Endothelial cell of umbilical vein (primary cell): ENCODE measurements around the gene SNED1. TPM values are rescaled to one million over a fixed set of nuclear protein-coding genes. Genes with fewer than 3 reads are reported as not detected.

Source experiments
- BruUV-seq: library from RNA; stranded (reverse); fragments of 400-500 nt; replicated peaks from 2 replicates; lab custom pipeline; 2021; lab: Mats Ljungman, UMichigan
- CTCF ChIA-PET: fragments of 300-600, 350-600 bp; sonication (Branson Sonifier 250); formaldehyde crosslinking; loops from one replicate; lab custom pipeline; 2021; ENCODE audit warnings: antibody characterized with exemption, inconsistent platforms; lab: Charles Lee
- POLR2A ChIA-PET: fragments of 300-600, 350-600 bp; sonication (Branson Sonifier 250); formaldehyde crosslinking; loops from one replicate; lab custom pipeline; 2021; ENCODE audit warnings: antibody characterized with exemption, inconsistent platforms; lab: Charles Lee
- DNase-seq: peaks from one replicate; pipeline ENCODE4 v3.0.0-alpha.2; 2011; ENCODE audit warnings: low read depth, low spot score
- FAIRE-seq: peaks from 2 replicates; lab custom pipeline; 2011; peaks lifted over from hg19 to GRCh38; lab: Jason Lieb, UNC
- H2AFZ ChIP-seq: 2 replicates; pipeline ENCODE4 v1.6.0; 2012; ENCODE audit warnings: low read depth, low read length, control low read depth, inconsistent platforms
- H3K27ac ChIP-seq: 2 replicates; pipeline ENCODE4 v1.5.1; 2011; ENCODE audit warnings: low read depth, mild to moderate bottlenecking, control low read depth, low read length, moderate library complexity; ENCODE audit not compliant: insufficient read depth
- H3K27me3 ChIP-seq, 2 experiments: 2 replicates each; pipeline versions ENCODE4 v1.6.0 to v1.6.1; 2011; ENCODE audit warnings: low read length in 2 of 2, mixed read lengths in 1 of 2; ENCODE audit not compliant: control insufficient read depth in 2 of 2, insufficient read depth in 2 of 2
- H3K36me3 ChIP-seq, 2 experiments: 2 replicates in 1 of 2; 3 replicates in 1 of 2; pipeline ENCODE4 v1.5.1; 2011; ENCODE audit warnings: low read length in 2 of 2, mild to moderate bottlenecking in 1 of 2, moderate library complexity in 1 of 2; ENCODE audit not compliant: control insufficient read depth in 2 of 2, insufficient read depth in 2 of 2; ENCODE audit errors: extremely low read depth in 1 of 2
- H3K4me1 ChIP-seq: 3 replicates; pipeline ENCODE4 v1.5.1; 2011; ENCODE audit warnings: mild to moderate bottlenecking, low read length; ENCODE audit not compliant: control insufficient read depth, insufficient read depth; ENCODE audit errors: extremely low read depth
- H3K4me2 ChIP-seq: 2 replicates; pipeline ENCODE4 v1.6.1; 2011; ENCODE audit warnings: low read length, control low read depth, mixed read lengths; ENCODE audit not compliant: insufficient read depth
- H3K4me3 ChIP-seq, 3 experiments: fragments of 200-600 bp in 1 of 3; sonication (generic), shearing (Covaris generic) in 1 of 3; replicated peaks in 1 of 3; 2 replicates each; pipeline ENCODE4 v1.5.1; 2011 to 2016; ENCODE audit warnings: control low read depth in 3 of 3, low read length in 3 of 3, mild to moderate bottlenecking in 2 of 3, inconsistent platforms in 1 of 3, low read depth in 1 of 3, moderate library complexity in 1 of 3; ENCODE audit not compliant: insufficient read depth in 1 of 3
- H3K79me2 ChIP-seq: 2 replicates; pipeline ENCODE4 v1.6.0; 2012; ENCODE audit warnings: low read length, inconsistent platforms; ENCODE audit not compliant: control insufficient read depth, insufficient read depth
- H3K9ac ChIP-seq: replicated peaks from 2 replicates; pipeline ENCODE3; 2011; ENCODE audit warnings: low read length, control low read depth; ENCODE audit not compliant: insufficient read depth; ENCODE audit errors: extremely low read depth
- H3K9me1 ChIP-seq: replicated peaks from 3 replicates; pipeline ENCODE4 v1.6.0; 2011; ENCODE audit warnings: mild to moderate bottlenecking, low read length; ENCODE audit not compliant: control insufficient read depth, insufficient read depth; ENCODE audit errors: extremely low read depth
- H3K9me3 ChIP-seq: replicated peaks from 2 replicates; pipeline ENCODE4 v1.5.1; 2012; ENCODE audit warnings: low read length, inconsistent platforms; ENCODE audit not compliant: control insufficient read depth, insufficient read depth
- H4K20me1 ChIP-seq: replicated peaks from 2 replicates; pipeline ENCODE3; 2011; ENCODE audit warnings: mild to moderate bottlenecking, low read length; ENCODE audit not compliant: control insufficient read depth, insufficient read depth; ENCODE audit errors: extremely low read depth
- CTCF ChIP-seq, 2 donors: IDR thresholded peaks; 1 replicate in 1 of 2; 2 replicates in 1 of 2; pipeline ENCODE4 v1.5.1; 2011; ENCODE audit warnings: low read length in 2 of 2, mild to moderate bottlenecking in 2 of 2, moderate library complexity in 2 of 2, control low read depth in 1 of 2, inconsistent platforms in 1 of 2, low read depth in 1 of 2; ENCODE audit not compliant: insufficient read depth in 1 of 2; ENCODE audit errors: extremely low read depth in 1 of 2
- EZH2 ChIP-seq: IDR thresholded peaks from 2 replicates; pipeline ENCODE4 v1.6.1; 2012; ENCODE audit warnings: borderline replicate concordance, low read depth, mild to moderate bottlenecking, moderate library complexity, low read length, inconsistent platforms; ENCODE audit not compliant: severe bottlenecking
- FOS ChIP-seq: IDR thresholded peaks from 2 replicates; pipeline ENCODE4 v1.6.1; 2011; ENCODE audit warnings: mild to moderate bottlenecking, low read length, moderate library complexity, borderline replicate concordance; ENCODE audit not compliant: insufficient read depth
- GATA2 ChIP-seq: IDR thresholded peaks from 2 replicates; pipeline ENCODE4 v1.7.0; 2011; ENCODE audit warnings: low read depth, mild to moderate bottlenecking, moderate library complexity, mixed read lengths, low read length; ENCODE audit not compliant: insufficient read length, insufficient read depth
- JUN ChIP-seq: IDR thresholded peaks from 2 replicates; pipeline ENCODE4 v1.6.1; 2011; ENCODE audit warnings: borderline replicate concordance, low read depth; ENCODE audit not compliant: insufficient read length, insufficient read depth
- MAX ChIP-seq: IDR thresholded peaks from 2 replicates; pipeline ENCODE4 v1.6.1; 2011; ENCODE audit not compliant: insufficient read depth, insufficient read length
- MYC ChIP-seq: IDR thresholded peaks from one replicate; pipeline ENCODE4 v1.6.1; 2011; ENCODE audit warnings: mild to moderate bottlenecking, low read depth, low read length
- POLR2A ChIP-seq: IDR thresholded peaks from 2 replicates; pipeline ENCODE4 v1.6.1; 2012; ENCODE audit warnings: low read depth, mild to moderate bottlenecking, control low read depth, low read length
- POLR2AphosphoS5 ChIP-seq: IDR thresholded peaks from 2 replicates; pipeline ENCODE4 v1.6.1; 2012; ENCODE audit warnings: low read depth, mild to moderate bottlenecking, control low read depth, low read length, moderate library complexity; ENCODE audit not compliant: insufficient read depth
- dilution Hi-C: fragments of 300-500 bp; cut with MboI; formaldehyde crosslinking; loops from one replicate; pipeline ENCODE4 v1.15.0; 2019; ENCODE audit warnings: low sequenced_read_pairs; ENCODE audit not compliant: extremely low pct_ligation_motif_present
- intact Hi-C: fragments of 100-400 bp; cut with micrococcal nuclease; formaldehyde crosslinking; loops from one replicate; pipeline ENCODE4 v1.10.0; 2022
- polyA plus RNA-seq, 4 experiments: library from polyadenylated mRNA; depleted of rRNA in 3 of 4; stranded (reverse) in 3 of 4; unstranded in 1 of 4; fragments of >200 nt; gene quantifications; 2 replicates each; pipeline versions ENCODE4 v1.2.1 to v1.2.3, GENCODE V29; 2011 to 2012; ENCODE audit warnings: missing spikeins in 1 of 4
- total RNA-seq: library from RNA; stranded (reverse); gene quantifications from 2 replicates; pipeline ENCODE4 v1.2.3, GENCODE V29; 2021

The SNED1 gene
- total and polyA plus RNA-seq, 2 donors (not counting 3 experiments of a cell fraction or from before 2014, with no cell fraction given) = 14.1 to 17.2 TPM

- no peak overlapping the region for H3K4me3 ChIP-seq
- no peak overlapping the region for H3K4me2 ChIP-seq
- H3K9me1 ChIP-seq = no peaks in the 10 kb centered on the region
- FAIRE-seq = no peak
- dilution Hi-C loops (no loop called here), intact Hi-C loops (no loop called here)
- no peak overlapping the region for H3K27ac ChIP-seq
- H4K20me1 ChIP-seq = no peaks in the 10 kb centered on the region
- no peak overlapping the region for H2AFZ ChIP-seq
- no peaks in the 10 kb centered on the region for H3K36me3 ChIP-seq
- no peak overlapping the region for H3K9ac ChIP-seq
- H3K79me2 ChIP-seq = peaks cover 4% of the 10 kb centered on the region
- TF ChIP-seq POLR2A (no peak), MAX (no peak), EZH2 (no peak), FOS (no peak), POLR2AphosphoS5 (no peak), MYC (no peak), CTCF (IDR thresholded peaks at IDR 0.05; ENCODE audit: extremely low read depth in 1 of 2, insufficient read depth in 1 of 2, low read depth in 1 of 2, low read length in 2 of 2) (no peak), JUN (no peak), GATA2 (no peak)
- peaks cover 22% of the 10 kb centered on the region for H3K4me1 ChIP-seq
- no TSS peak for BruUV-seq
- ChIA-PET POLR2A (no interaction called here), CTCF (interaction anchor here (3.5 kb wide), 1 partner anchor 28 kb away, joined by 30 read pairs; no protein-coding TSS in a partner anchor)
- no peak for DNase-seq
- H3K27me3 ChIP-seq = no peaks in the 10 kb centered on the region
- no peaks in the 10 kb centered on the region for H3K9me3 ChIP-seq
These were observed 13.5 kb downstream of the SNED1 start for GRCh38 chr2:241011751-241012510.
